Ectodermal cell (in vitro differentiated cells): ENCODE data around the gene KIF4B.

Experiments used
- H3K27ac ChIP-seq: 2 replicates; pipeline ENCODE4 v1.7.0; 2013; ENCODE audit warnings: mild to moderate bottlenecking, low read depth, low read length; ENCODE audit not compliant: insufficient read depth, poor library complexity, severe bottlenecking
- H3K27me3 ChIP-seq: 2 replicates; pipeline ENCODE4 v1.7.0; 2013; ENCODE audit warnings: mild to moderate bottlenecking, low read length; ENCODE audit not compliant: insufficient read depth, control insufficient read depth, poor library complexity, severe bottlenecking
- H3K36me3 ChIP-seq: one replicate; pipeline ENCODE4 v1.7.0; 2013; ENCODE audit warnings: low read length; ENCODE audit not compliant: control insufficient read depth, insufficient read depth
- H3K4me1 ChIP-seq: one replicate; pipeline ENCODE4 v1.7.0; 2013; ENCODE audit warnings: low read length; ENCODE audit not compliant: control insufficient read depth, insufficient read depth
- H3K4me3 ChIP-seq: 2 replicates; pipeline ENCODE4 v1.7.0; 2013; ENCODE audit warnings: low read depth, low read length, control low read depth; ENCODE audit not compliant: insufficient read depth
- H3K9me3 ChIP-seq: 2 replicates; pipeline ENCODE4 v1.7.0; 2013; ENCODE audit warnings: mild to moderate bottlenecking, low read length, moderate library complexity; ENCODE audit not compliant: control insufficient read depth
- WGBS, 2 experiments: methylation state at CpG; one replicate each; pipeline ENCODE4 v1.1.7; 2013; ENCODE audit warnings: missing lambda C conversion rate in 2 of 2; 5-methylcytosine and 5-hydroxymethylcytosine counted together

Gene KIF4B

DNA sequence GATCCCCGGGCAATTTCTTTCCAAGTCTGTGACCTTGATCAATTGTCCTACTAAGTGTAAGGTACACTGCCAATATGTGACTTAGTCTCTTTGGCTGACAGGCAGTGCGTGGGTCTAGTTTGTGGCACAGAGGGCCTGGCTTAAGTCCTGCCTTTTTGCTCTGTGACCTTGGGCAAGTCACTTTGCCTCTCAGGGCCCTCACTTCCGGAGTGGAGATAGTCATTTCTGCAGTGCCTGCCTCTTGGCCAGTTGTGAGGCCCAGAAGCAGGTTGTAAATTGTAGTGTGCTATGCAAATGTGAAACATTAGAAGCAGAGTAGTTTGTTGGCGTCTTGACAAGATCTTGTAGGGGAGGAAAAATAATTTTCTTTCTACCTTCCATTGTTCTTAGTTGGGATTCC is 39.0 kb downstream of the KIF4B start:
- Histone ChIP-seq H3K4me1 (peaks cover 7% of the 10 kb centered on the region), H3K27ac (no peak overlapping the region), H3K36me3 (no peaks in the 10 kb centered on the region), H3K9me3 (no peaks in the 10 kb centered on the region), H3K4me3 (no peak overlapping the region), H3K27me3 (no peaks in the 10 kb centered on the region)
- WGBS, 2 experiments, result 91% methylated on average over 4 of the region's 4 CpGs

- no peak overlapping the region for H3K4me3 ChIP-seq
These were observed 39.9 kb downstream of the KIF4B start for GRCh38 chr5:155053501-155053900.

DNA sequence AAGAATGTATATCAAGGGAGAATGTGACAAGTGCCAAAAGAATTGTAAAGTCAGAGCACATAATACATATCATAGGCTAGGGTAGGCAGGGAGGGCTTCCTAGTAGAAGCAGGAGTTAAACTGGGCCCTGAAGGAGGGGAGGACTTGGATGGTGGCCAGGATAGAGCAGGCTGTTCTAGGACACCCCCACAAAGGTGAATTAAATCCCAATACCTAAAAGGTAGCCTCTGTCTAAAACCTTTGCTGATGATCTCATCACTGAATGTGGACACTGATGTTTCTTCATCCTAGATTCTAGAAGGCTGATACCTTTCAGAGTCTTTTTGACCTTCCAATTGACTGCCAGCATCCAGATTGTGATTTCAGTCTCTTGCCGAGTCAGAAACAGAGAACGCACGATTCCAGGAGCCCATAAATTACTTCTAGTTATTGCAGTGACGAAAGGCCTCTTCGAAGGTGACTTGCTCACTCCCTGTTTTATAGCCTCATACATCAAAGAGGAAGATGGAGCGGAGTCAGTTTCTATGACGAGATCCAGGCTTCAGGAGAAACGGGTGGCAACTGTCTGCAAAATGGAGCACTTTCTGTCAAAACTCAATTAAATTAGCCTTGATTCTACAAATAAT is 43.2 kb downstream of the KIF4B start:
- no peak overlapping the region for H3K4me3 ChIP-seq
- no peak overlapping the region for H3K27ac ChIP-seq
- H3K36me3 ChIP-seq, result no peaks in the 10 kb centered on the region
- no peaks in the 10 kb centered on the region for H3K27me3 ChIP-seq
- no peaks in the 10 kb centered on the region for H3K4me1 ChIP-seq
- 92 to 93% methylated on average over 8 of the region's 8 CpGs for WGBS, 2 experiments
- H3K9me3 ChIP-seq, result no peaks in the 10 kb centered on the region

More at GRCh38 chr5:155053501-155053900, 39.9 kb downstream of the KIF4B start:
- 61 to 70% methylated on average over 4 of the region's 4 CpGs for WGBS, 2 experiments
- H3K27ac ChIP-seq, result no peak overlapping the region
- H3K4me1 ChIP-seq, result peaks cover 7% of the 10 kb centered on the region
- no peaks in the 10 kb centered on the region for H3K9me3 ChIP-seq
- no peaks in the 10 kb centered on the region for H3K27me3 ChIP-seq
- H3K36me3 ChIP-seq, result no peaks in the 10 kb centered on the region

GRCh38 chr5:155057626-155058025 is 44.1 kb downstream of the KIF4B start:
- WGBS, 2 experiments, result 89 to 100% methylated on average over 1 of the region's 1 CpG
- H3K4me1 ChIP-seq, result no peaks in the 10 kb centered on the region
- no peaks in the 10 kb centered on the region for H3K27me3 ChIP-seq
- H3K27ac ChIP-seq, result no peak overlapping the region
- H3K9me3 ChIP-seq, result no peaks in the 10 kb centered on the region
- no peaks in the 10 kb centered on the region for H3K36me3 ChIP-seq
- H3K4me3 ChIP-seq, result no peak overlapping the region

- no peaks in the 10 kb centered on the region for H3K9me3 ChIP-seq
- 80 to 86% methylated on average over 5 of the region's 6 CpGs for WGBS, 2 experiments
- no peak overlapping the region for H3K4me3 ChIP-seq
- H3K27ac ChIP-seq, result no peak overlapping the region
- no peaks in the 10 kb centered on the region for H3K36me3 ChIP-seq
- no peaks in the 10 kb centered on the region for H3K27me3 ChIP-seq
- H3K4me1 ChIP-seq, result no peaks in the 10 kb centered on the region
These were observed 51.0 kb downstream of the KIF4B start for GRCh38 chr5:155064580-155064979.

GRCh38 chr5:155066886-155067595 is 53.5 kb downstream of the KIF4B start:
- Histone ChIP-seq H3K4me3 (no peak overlapping the region), H3K9me3 (no peaks in the 10 kb centered on the region), H3K4me1 (no peaks in the 10 kb centered on the region), H3K27me3 (no peaks in the 10 kb centered on the region), H3K36me3 (no peaks in the 10 kb centered on the region), H3K27ac (no peak overlapping the region)
- WGBS, 2 experiments, result 95 to 96% methylated on average over 9 of the region's 9 CpGs
